ENCODE results near the gene RRP7A.

DNA sequence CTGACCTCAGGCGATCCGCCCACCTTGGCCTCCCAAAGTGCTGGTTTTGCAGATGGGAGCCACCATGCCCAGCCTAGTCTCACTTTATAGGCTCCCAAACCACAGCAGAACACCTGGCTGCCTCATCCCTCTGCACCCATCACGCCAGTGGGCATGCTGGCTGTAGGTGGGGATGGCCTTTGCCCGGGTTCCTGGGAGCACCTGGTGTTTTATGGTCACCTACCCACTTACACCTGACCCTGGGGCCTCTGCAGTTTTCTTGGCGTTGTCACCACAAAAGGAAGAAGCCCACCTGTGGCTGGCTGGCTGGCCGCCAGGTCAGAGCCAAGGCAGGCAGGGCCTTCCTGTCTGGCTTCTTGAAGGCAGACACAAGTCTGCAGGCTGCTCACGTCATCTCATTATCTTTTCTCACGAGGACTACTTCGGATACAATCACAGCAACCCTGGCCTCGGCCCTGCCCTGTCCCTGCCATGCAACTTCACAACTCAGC lies 8.2 kb downstream of the RRP7A start:
- TF ChIP-seq, protein P1, sequence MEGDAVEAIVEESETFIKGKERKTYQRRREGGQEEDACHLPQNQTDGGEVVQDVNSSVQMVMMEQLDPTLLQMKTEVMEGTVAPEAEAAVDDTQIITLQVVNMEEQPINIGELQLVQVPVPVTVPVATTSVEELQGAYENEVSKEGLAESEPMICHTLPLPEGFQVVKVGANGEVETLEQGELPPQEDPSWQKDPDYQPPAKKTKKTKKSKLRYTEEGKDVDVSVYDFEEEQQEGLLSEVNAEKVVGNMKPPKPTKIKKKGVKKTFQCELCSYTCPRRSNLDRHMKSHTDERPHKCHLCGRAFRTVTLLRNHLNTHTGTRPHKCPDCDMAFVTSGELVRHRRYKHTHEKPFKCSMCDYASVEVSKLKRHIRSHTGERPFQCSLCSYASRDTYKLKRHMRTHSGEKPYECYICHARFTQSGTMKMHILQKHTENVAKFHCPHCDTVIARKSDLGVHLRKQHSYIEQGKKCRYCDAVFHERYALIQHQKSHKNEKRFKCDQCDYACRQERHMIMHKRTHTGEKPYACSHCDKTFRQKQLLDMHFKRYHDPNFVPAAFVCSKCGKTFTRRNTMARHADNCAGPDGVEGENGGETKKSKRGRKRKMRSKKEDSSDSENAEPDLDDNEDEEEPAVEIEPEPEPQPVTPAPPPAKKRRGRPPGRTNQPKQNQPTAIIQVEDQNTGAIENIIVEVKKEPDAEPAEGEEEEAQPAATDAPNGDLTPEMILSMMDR (conservative IDR thresholded peaks at IDR 0.05): no peak
- no peak for TF ChIP-seq ZFX (IDR thresholded peaks at IDR 0.05)
